Keratinocyte (primary cell): ENCODE data around the gene PPOX. TPM values are rescaled to one million over a fixed set of nuclear protein-coding genes. Genes with fewer than 3 reads are reported as not detected.

Experiments used
- DNase-seq: peaks from one replicate; pipeline ENCODE4 v3.0.0-alpha.2; 2011; ENCODE audit warnings: low read depth, missing footprints, low spot score
- FAIRE-seq: peaks from 2 replicates; lab custom pipeline; 2011; peaks lifted over from hg19 to GRCh38; lab: Jason Lieb, UNC
- H2AFZ ChIP-seq: 2 replicates; pipeline ENCODE4 v1.6.0; 2012; ENCODE audit warnings: low read length, control low read depth, inconsistent platforms; ENCODE audit not compliant: control insufficient read depth
- H3K27ac ChIP-seq: 2 replicates; pipeline ENCODE4 v1.5.1; 2011; ENCODE audit warnings: low read length; ENCODE audit not compliant: control insufficient read depth, insufficient read depth
- H3K27me3 ChIP-seq: 3 replicates; pipeline ENCODE4 v1.6.0; 2011; ENCODE audit warnings: low read length; ENCODE audit not compliant: control insufficient read depth, insufficient read depth; ENCODE audit errors: extremely low read depth
- H3K36me3 ChIP-seq, 2 experiments: 2 replicates in 1 of 2; 3 replicates in 1 of 2; pipeline ENCODE4 v1.5.1; 2011; ENCODE audit warnings: low read length in 2 of 2, mild to moderate bottlenecking in 1 of 2; ENCODE audit not compliant: control insufficient read depth in 2 of 2, insufficient read depth in 2 of 2; ENCODE audit errors: extremely low read depth in 1 of 2
- H3K4me1 ChIP-seq: 3 replicates; pipeline ENCODE4 v1.5.1; 2011; ENCODE audit warnings: low read length; ENCODE audit not compliant: control insufficient read depth, insufficient read depth; ENCODE audit errors: extremely low read depth
- H3K4me2 ChIP-seq: 3 replicates; pipeline ENCODE4 v1.6.0; 2011; ENCODE audit warnings: low read depth, low read length; ENCODE audit not compliant: control insufficient read depth, insufficient read depth; ENCODE audit errors: extremely low read depth
- H3K4me3 ChIP-seq, 3 experiments: fragments of 200-600 bp in 1 of 3; sonication (generic) in 1 of 3; 2 replicates in 2 of 3; 3 replicates in 1 of 3; pipeline ENCODE4 v1.5.1; 2011 to 2016; ENCODE audit warnings: low read length in 3 of 3, mild to moderate bottlenecking in 3 of 3, control low read depth in 2 of 3, inconsistent platforms in 1 of 3, low read depth in 1 of 3, mixed read lengths in 1 of 3, mixed run types in 1 of 3, moderate library complexity in 1 of 3; ENCODE audit not compliant: control insufficient read depth in 2 of 3, insufficient read depth in 2 of 3; ENCODE audit errors: extremely low read depth in 1 of 3
- H3K79me2 ChIP-seq: 2 replicates; pipeline ENCODE4 v1.6.0; 2012; ENCODE audit warnings: low read length; ENCODE audit not compliant: control insufficient read depth, insufficient read depth
- H3K9ac ChIP-seq: 3 replicates; pipeline ENCODE4 v1.6.0; 2011; ENCODE audit warnings: low read length; ENCODE audit not compliant: control insufficient read depth, insufficient read depth; ENCODE audit errors: extremely low read depth
- H3K9me1 ChIP-seq: 3 replicates; pipeline ENCODE4 v1.6.0; 2011; ENCODE audit warnings: low read length; ENCODE audit not compliant: control insufficient read depth, insufficient read depth; ENCODE audit errors: extremely low read depth
- H3K9me3 ChIP-seq: 2 replicates; pipeline ENCODE4 v1.5.1; 2012; ENCODE audit warnings: low read depth, low read length; ENCODE audit not compliant: control insufficient read depth
- H4K20me1 ChIP-seq: 3 replicates; pipeline ENCODE4 v1.6.0; 2011; ENCODE audit warnings: low read length; ENCODE audit not compliant: control insufficient read depth, insufficient read depth; ENCODE audit errors: extremely low read depth
- CTCF ChIP-seq, 3 experiments: IDR thresholded peaks in 1 of 3; conservative IDR thresholded peaks in 1 of 3; optimal IDR thresholded peaks in 1 of 3; 2 replicates in 2 of 3; 3 replicates in 1 of 3; pipeline versions ENCODE3 to v1.5.1; 2011; ENCODE audit warnings: low read length in 3 of 3, mild to moderate bottlenecking in 3 of 3, moderate library complexity in 2 of 3, control low read depth in 1 of 3, inconsistent platforms in 1 of 3; ENCODE audit not compliant: insufficient read depth in 2 of 3; ENCODE audit errors: extremely low read depth in 1 of 3
- EZH2 ChIP-seq: IDR thresholded peaks from one replicate; pipeline ENCODE4 v1.6.1; 2012; ENCODE audit warnings: inconsistent platforms, mild to moderate bottlenecking, low read length, moderate library complexity
- dilution Hi-C: fragments of 300-500 bp; cut with MboI; formaldehyde crosslinking; loops from one replicate; pipeline ENCODE4 v1.7.0; 2020; ENCODE audit warnings: low sequenced_read_pairs; ENCODE audit not compliant: extremely low pct_ligation_motif_present
- polyA plus RNA-seq, 5 experiments: library from polyadenylated mRNA; depleted of rRNA in 3 of 5; stranded (reverse) in 3 of 5; stranded (forward) in 1 of 5; unstranded in 1 of 5; fragments of >200 nt; gene quantifications; 1 replicate in 1 of 5; 2 replicates in 3 of 5; 3 replicates in 1 of 5; pipeline versions ENCODE4 v1.2.1 to v1.2.3, GENCODE V29; 2011 to 2012; ENCODE audit warnings: missing spikeins in 2 of 5, low read depth in 1 of 5, low replicate concordance in 1 of 5

PPOX gene
- polyA plus RNA-seq, 1 donor (not counting 4 experiments of a cell fraction or from before 2014, with no cell fraction given), result 17.1 TPM

- Histone ChIP-seq H3K4me2 (peak overlapping the region; percentile 99), H3K27ac (peak overlapping the region; percentile 92), H3K4me1 (peaks cover 26% of the 10 kb centered on the region), H3K79me2 (peaks cover 16% of the 10 kb centered on the region), H2AFZ (peak overlapping the region; percentile 86), H3K9me3 (no peaks in the 10 kb centered on the region), H3K9ac (peak overlapping the region; percentile 95), H3K36me3 (peaks cover 10 to 19% of the 10 kb centered on the region in 2 experiments), H4K20me1 (no peaks in the 10 kb centered on the region), H3K27me3 (no peaks in the 10 kb centered on the region), H3K4me3 (peak overlapping the region in 2 of 3 experiments; percentile 93), H3K9me1 (no peaks in the 10 kb centered on the region)
- DNase-seq (no peak), FAIRE-seq (no peak)
- dilution Hi-C loops, result no loop called here
- TF ChIP-seq EZH2 (no peak), CTCF (optimal IDR thresholded peaks at IDR 0.05 in 1 of 3, IDR thresholded peaks at IDR 0.05 in 1 of 3, conservative IDR thresholded peaks at IDR 0.05 in 1 of 3; ENCODE audit: extremely low read depth in 1 of 3, insufficient read depth in 2 of 3, low read length in 3 of 3) (no peak)
These were observed 11.7 kb downstream of the PPOX start for GRCh38 chr1:161177936-161178244.

- H3K9ac ChIP-seq, result no peak overlapping the region
- H3K27me3 ChIP-seq, result no peaks in the 10 kb centered on the region
- H3K4me1 ChIP-seq, result peaks cover 26% of the 10 kb centered on the region
- peaks cover 2 to 11% of the 10 kb centered on the region in 2 experiments for H3K36me3 ChIP-seq
- peaks cover 16% of the 10 kb centered on the region for H3K79me2 ChIP-seq
- dilution Hi-C loops, result no loop called here
- FAIRE-seq (no peak), DNase-seq (no peak)
- no peak for TF ChIP-seq CTCF (optimal IDR thresholded peaks at IDR 0.05 in 1 of 3, IDR thresholded peaks at IDR 0.05 in 1 of 3, conservative IDR thresholded peaks at IDR 0.05 in 1 of 3; ENCODE audit: extremely low read depth in 1 of 3, insufficient read depth in 2 of 3, low read length in 3 of 3)
- no peak for TF ChIP-seq EZH2
- H3K9me1 ChIP-seq, result no peaks in the 10 kb centered on the region
- no peak overlapping the region for H3K4me2 ChIP-seq
- H3K9me3 ChIP-seq, result no peaks in the 10 kb centered on the region
- no peak overlapping the region for H3K27ac ChIP-seq
- H3K4me3 ChIP-seq, result no peak overlapping the region
- H4K20me1 ChIP-seq, result no peaks in the 10 kb centered on the region
- no peak overlapping the region for H2AFZ ChIP-seq
These were observed 13.5 kb downstream of the PPOX start for GRCh38 chr1:161179698-161180097.
